ENCODE results near the gene ATP5F1D.

GRCh38 chr19:1284979-1285736, 43.6 kb downstream of the ATP5F1D start:
- TF ChIP-seq CTCF (IDR thresholded peaks at IDR 0.05) (no peak), EZH2 (IDR thresholded peaks at IDR 0.05; ENCODE audit: borderline replicate concordance, insufficient read depth, low read depth, low read length, poor library complexity, severe bottlenecking) (peak; percentile 77)
